HG02943 (cell line): Measurements from ENCODE around the gene ARPC3.
"Not testable (repeated sequence)": the region's sequence is repeated elsewhere in the genome, so short reads cannot be mapped to it uniquely, and the experiment has no call there.

Source experiments
- ATAC-seq: cut with Tn5 transposase; IDR thresholded peaks from one replicate; pipeline ENCODE4 v1.9.1; 2021; ENCODE audit warnings: mild to moderate bottlenecking, low read depth, moderate library complexity; ENCODE audit not compliant: unreplicated experiment

Gene ARPC3

DNA sequence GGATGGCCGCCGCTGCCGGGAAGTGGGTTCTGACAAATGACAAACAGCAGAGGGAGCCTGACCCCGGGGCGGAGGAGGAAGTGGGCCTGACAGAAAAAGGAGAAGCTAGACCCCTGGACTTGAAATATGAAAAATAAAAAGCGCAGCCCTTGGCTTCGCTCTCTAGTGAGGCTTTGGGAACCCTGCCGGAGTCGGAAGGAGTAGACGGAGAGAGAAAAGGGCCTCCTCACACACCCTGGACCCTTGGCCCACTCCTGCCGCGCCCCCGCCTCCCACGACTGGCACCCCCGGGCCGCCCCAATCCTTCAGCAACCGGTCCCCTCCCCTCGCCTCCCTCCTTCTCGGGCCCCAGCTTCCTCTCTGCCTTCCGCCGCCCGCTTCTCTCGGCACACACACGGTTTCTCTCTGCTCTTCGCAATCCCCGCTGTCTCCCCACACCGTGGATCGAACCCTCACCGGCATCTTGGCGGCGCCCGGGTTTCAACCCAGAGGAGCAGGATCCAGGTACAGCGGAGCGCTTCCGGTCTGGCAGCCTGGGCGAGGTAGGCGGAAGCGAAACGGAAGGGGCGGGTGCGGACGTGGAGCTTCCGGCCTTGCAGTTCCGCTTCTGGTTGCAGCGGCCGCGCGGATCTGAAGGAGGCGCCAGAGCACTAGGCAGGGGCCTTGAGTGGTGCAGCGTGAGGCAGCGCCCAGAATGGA is at the start of gene ARPC3:
Gene ARPC3 (minus strand): TSS at position 539 of the 699 bp plus-strand sequence. CDS start 77 bp downstream, at position 462.
- peak; percentile 96 for ATAC-seq

GRCh38 chr12:110498984-110499706 is 49.0 kb upstream of the ARPC3 start:
- no peak for ATAC-seq

DNA sequence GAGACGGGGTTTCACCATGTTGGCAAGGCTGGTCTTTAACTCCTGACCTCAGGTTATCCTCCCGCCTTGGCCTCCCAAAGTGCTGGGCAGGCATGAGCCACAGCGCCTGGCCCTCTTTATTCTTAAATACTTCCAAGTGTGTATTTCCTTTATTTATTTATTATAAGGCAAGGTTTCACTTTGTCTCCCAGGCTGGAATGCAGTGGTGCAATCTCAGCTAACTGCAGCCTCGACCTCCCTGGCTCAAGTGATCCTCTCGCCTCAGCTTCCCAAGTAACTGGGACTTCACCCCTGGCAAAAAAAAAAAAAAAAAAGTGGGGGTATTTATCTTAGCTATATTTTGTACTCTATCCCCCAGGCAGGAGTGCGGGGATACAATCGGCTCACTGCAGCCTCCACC is 25.3 kb upstream of the ARPC3 start:
- ATAC-seq, result no peak

DNA sequence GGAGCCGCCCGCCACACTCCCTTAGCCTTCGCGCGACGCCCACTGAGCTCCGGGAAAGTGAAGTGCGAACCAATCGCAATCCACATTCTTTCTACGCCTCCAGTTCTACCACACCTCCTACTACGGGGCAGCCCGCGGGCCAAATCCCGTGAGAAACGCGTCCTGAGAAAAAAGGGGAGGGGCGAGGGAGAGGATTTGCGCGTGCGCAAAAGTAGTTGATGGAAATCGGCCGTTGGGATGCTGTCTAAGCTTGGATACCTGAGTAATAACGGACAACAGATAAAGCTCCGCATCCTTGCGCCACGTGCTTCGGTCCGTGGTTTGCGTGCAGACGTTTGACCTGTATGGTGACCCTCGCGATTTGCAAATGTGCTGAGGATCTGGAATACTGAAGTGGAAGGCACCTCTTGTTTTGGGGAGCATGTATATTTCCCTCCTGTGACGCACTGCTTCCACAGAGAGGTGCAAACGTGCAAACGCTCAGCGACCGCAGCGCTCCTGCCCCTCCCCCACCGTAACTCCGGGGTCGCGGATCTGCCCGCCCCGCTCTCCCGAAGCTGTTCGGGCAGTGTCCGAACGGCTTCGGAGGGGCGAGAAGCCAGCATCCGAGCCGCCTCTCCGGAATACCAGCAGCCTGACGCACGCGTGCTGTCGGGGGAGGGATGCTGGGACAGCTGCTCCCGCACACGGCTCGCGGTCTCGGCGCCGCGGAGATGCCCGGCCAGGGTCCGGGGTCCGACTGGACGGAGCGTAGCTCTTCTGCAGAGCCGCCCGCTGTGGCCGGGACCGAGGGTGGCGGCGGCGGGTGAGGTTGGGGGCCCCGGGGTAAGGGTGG is 18.3 kb upstream of the ARPC3 start, which contains the start of the genes FAM216A and GPN3:
Gene FAM216A (plus strand): TSS at position 632 of the 835 bp plus-strand sequence. CDS start 31 bp downstream, at position 663.
Gene GPN3 (minus strand): TSS at position 44 of the 835 bp plus-strand sequence. CDS start 54 bp downstream, outside the sequence.
- peak; percentile 66 for ATAC-seq

DNA sequence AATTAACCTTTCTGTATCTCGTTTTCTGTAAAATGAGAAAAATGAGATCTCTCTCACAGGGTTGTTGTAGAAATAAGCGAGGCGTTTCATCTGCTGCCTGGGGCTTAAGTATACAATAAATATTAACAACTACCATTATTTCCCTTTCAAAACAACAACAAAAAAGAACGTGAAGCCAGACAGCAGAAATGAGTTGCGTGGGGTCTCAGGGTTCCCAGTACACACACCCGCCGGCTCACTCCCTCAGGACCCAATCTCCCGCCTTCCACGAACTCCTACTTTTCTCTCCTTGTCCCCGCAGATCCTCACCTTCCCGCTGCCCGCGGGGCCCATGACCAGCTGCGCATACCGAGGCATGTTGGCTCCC is 17.7 kb upstream of the ARPC3 start:
- ATAC-seq, result no peak

DNA sequence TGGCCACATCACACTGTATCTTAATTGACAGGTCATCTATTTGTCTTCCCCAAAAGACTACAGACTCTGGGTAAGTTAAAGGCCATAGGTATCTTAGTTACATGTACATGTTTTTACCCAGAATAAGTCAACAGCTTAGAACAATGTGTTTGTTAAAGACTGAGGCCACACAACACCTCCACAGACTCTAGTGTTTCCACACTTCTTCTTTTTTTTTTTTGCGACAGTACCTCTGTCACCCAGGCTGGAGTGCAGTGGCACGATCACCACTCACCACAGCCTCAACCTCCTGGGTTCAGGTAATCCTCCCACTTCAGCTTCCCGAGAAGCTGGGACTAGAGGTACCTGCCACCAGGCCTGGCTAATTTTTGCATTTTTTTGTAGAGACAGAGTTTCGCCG is 16.7 kb upstream of the ARPC3 start:
- ATAC-seq, result no peak

DNA sequence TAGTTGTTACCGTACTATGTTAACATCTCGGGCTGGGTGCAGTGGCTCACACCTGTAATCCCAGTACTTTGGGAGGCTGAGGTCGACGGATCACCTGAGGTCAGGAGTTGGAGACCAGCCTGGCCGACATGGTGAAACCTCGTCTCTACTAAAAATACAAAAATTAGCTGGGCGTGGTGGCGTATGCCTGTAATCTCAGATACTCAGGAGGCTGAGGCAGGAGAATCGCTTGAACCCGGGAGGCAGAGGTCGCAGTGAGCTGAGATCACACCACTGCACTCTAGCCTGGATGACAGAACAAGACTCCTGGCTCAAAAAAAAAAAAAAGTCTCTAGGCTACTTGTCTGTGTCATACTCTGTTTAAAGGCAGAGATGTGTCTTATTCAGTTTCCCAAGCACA is 15.6 kb upstream of the ARPC3 start:
- not testable (repeated sequence) for ATAC-seq

DNA sequence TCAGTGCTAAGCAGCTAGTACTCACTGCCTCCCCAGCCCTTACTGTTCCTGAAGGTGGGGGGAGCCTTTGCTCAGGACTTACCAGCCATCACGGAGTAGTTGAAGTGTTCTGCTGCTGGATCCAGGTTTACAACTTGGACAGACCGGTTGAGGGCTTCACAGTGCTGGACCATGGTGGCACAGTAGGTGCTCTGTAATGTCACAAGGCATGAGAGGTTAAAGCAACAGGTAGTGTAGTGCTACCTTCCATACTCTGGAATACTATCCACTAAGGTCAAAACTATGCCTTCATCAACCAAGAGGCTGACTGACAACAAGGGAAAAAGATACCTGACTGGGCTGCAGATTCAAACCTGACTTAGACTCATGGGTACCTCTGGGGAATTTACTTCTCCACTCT is 14.9 kb upstream of the ARPC3 start:
- no peak for ATAC-seq

GRCh38 chr12:110461189-110461588 is 11.1 kb upstream of the ARPC3 start:
- not testable (repeated sequence) for ATAC-seq

- no peak for ATAC-seq
Measured at GRCh38 chr12:110458756-110459155, 8.6 kb upstream of the ARPC3 start.

GRCh38 chr12:110453569-110454296 is 3.6 kb upstream of the ARPC3 start:
- no peak for ATAC-seq

DNA sequence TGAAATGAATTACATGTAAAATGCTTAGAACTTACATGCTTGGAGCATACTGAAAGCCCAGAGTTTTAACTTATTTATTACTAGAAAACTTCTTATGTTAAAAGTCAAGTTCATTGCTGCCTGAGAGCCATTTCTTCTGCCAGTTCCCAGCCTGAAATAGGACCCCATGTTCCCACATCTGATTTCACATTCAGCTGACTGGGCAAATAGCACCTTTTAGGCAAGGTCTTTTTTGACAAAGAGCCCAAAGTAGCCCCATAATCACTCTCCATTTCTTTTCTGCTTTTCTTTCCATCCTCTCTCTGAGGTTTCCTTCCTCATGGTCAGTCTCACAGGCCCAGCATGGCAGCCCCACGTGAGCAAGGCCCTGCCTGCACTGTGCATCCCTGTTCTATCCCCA is 1.1 kb upstream of the ARPC3 start:
- ATAC-seq, result no peak

- ATAC-seq, result no peak
Measured at GRCh38 chr12:110444455-110444854, 5.7 kb downstream of the ARPC3 start.

GRCh38 chr12:110436231-110436630 is 13.9 kb downstream of the ARPC3 start:
- no peak for ATAC-seq

DNA sequence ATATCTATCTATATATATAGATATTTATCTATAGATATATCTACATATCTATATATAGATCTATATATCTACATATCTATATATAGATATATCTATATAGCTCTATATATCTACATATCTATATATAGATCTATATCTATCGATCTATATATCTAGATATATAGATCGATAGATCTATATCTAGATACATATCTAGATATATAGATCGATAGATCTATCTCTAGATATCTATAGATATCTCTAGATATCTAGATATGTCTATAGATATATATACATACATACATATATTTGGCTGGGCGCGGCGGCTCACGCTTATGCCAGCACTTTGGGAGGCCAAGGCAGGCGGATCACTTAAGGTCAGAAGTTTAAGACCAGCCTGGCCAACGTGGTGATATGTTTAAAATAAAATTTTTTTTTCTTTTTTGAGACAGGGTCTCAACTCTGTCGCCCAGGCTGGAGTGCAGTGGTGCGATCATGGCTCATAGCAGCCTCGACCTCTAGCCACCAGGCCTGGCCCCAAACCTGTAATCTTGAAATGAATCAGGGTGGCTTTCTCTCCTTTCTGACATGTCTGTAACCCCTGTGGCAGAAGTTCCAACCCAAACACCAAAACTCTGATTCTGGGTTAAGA is 18.1 kb downstream of the ARPC3 start:
- ATAC-seq, result no peak

- ATAC-seq, result not testable (repeated sequence)
Measured at GRCh38 chr12:110429676-110430075, 20.5 kb downstream of the ARPC3 start.

- ATAC-seq, result no peak
Measured at GRCh38 chr12:110426406-110426805, 23.7 kb downstream of the ARPC3 start.

DNA sequence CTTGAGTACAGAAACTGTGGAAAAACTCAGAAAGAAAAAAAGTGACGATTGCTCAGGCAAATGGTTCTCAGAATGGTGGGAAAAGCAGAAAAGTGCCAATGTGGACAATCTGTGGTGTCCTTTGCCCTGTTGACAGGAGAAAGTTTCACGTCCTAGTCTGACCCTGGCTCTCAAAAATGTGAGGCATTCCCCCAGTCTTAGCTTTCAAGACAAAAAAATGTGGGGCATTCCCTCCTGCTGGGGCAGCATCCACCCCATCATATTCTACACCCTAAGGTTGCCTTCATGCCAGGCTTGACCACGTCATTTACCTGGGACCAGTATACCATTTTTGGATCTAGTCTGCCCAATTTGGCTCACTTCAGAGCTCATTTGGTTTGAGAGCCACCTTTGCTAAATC is 25.9 kb downstream of the ARPC3 start:
- no peak for ATAC-seq

DNA sequence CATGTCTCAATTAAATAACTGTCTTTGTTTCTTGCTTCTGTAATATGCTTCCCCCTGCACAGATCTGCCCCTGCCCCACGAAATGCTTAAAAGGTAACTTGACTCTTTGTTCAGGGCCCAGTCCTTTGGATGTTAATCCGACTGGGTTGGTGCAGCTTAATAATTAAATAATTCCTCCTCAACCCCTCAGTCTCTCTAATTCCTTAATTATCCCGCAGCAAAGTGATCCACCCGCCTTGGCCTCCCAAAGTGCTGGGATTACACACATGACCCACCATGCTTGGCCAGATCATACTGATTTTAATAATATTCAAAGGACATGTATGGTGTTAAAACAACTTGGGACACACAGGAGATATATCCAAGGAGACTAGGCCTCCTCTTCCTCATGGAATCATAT is 28.4 kb downstream of the ARPC3 start:
- no peak for ATAC-seq

DNA sequence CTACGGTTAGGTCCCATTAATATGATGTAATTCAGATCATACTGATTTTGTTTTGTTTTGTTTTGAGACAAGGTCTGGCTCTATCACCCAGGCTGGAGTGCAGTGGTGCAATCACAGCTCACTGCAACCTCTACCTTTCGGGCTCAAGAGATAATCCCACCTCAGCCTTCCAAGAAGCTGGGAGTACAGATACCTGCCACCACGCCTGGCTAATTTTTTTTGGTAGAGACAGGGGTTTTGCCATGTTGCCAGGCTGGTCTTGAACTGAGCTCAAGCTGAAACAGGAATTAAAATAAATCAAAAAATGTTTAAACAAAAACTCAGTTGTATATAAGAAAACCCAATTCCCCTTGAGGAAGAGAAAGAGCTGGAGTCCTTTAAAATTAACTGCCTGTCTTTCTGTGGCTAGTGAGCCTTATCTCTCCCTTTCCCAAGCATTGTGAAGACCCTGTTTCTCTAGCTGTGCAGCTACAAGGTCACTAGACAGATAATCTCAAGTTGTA is 28.9 kb downstream of the ARPC3 start:
- ATAC-seq, result no peak
